Parathyroid adenoma (tissue), 2 donors: ENCODE data around the gene HLF.

ENCODE experiments used
- H2AFZ ChIP-seq: fragments of 300-600 bp; sonication (generic); one replicate; pipeline ENCODE4 v1.7.0; 2017; ENCODE audit warnings: antibody characterized with exemption, mild to moderate bottlenecking
- H3K27ac ChIP-seq: fragments of 300-600 bp; sonication (generic); one replicate; pipeline ENCODE4 v1.7.0; 2017
- H3K27me3 ChIP-seq: fragments of 300-600 bp; sonication (generic); one replicate; pipeline ENCODE4 v1.7.0; 2017; ENCODE audit warnings: low read length; ENCODE audit not compliant: control insufficient read depth, insufficient read depth
- H3K36me3 ChIP-seq: fragments of 300-600 bp; sonication (generic); one replicate; pipeline ENCODE4 v1.7.0; 2017; ENCODE audit warnings: low read length; ENCODE audit not compliant: control insufficient read depth, insufficient read depth
- H3K4me1 ChIP-seq: fragments of 300-600 bp; sonication (generic); one replicate; pipeline ENCODE4 v1.7.0; 2017; ENCODE audit warnings: control low read depth
- H3K4me2 ChIP-seq: fragments of 300-600 bp; sonication (generic); one replicate; pipeline ENCODE4 v1.7.0; 2017; ENCODE audit warnings: low read length
- H3K4me3 ChIP-seq: fragments of 300-600 bp; sonication (generic); one replicate; pipeline ENCODE4 v1.7.0; 2017; ENCODE audit warnings: low read depth, low read length
- H3K79me2 ChIP-seq: fragments of 300-600 bp; sonication (generic); one replicate; pipeline ENCODE4 v1.7.0; 2017; ENCODE audit warnings: control low read depth
- H3K9ac ChIP-seq: fragments of 300-600 bp; sonication (generic); one replicate; pipeline ENCODE4 v1.7.0; 2017; ENCODE audit warnings: mild to moderate bottlenecking
- H3K9me3 ChIP-seq: fragments of 300-600 bp; sonication (generic); one replicate; pipeline ENCODE4 v1.7.0; 2017; ENCODE audit warnings: low read length; ENCODE audit not compliant: control insufficient read depth
- CTCF ChIP-seq: fragments of 300-600 bp; sonication (generic); IDR thresholded peaks from one replicate; pipeline ENCODE4 v1.7.0; 2017; ENCODE audit warnings: antibody characterized with exemption, mild to moderate bottlenecking
- donor health status: primary hyperparathyroidism.

HLF gene

GRCh38 chr17:55360971-55361370 lies 96.2 kb downstream of the HLF start:
- Histone ChIP-seq H2AFZ (no peak overlapping the region), H3K36me3 (no peaks in the 10 kb centered on the region), H3K4me1 (no peaks in the 10 kb centered on the region), H3K79me2 (no peaks in the 10 kb centered on the region), H3K27ac (no peak overlapping the region), H3K27me3 (no peaks in the 10 kb centered on the region), H3K4me2 (no peak overlapping the region), H3K9ac (no peak overlapping the region), H3K9me3 (no peaks in the 10 kb centered on the region), H3K4me3 (no peak overlapping the region)
- no peak for TF ChIP-seq CTCF

GRCh38 chr17:55363033-55363432 lies 98.3 kb downstream of the HLF start:
- Histone ChIP-seq H3K4me2 (no peak overlapping the region), H2AFZ (no peak overlapping the region), H3K36me3 (no peaks in the 10 kb centered on the region), H3K9ac (no peak overlapping the region), H3K27ac (no peak overlapping the region), H3K9me3 (no peaks in the 10 kb centered on the region), H3K4me3 (no peak overlapping the region), H3K27me3 (no peaks in the 10 kb centered on the region), H3K4me1 (no peaks in the 10 kb centered on the region), H3K79me2 (no peaks in the 10 kb centered on the region)
- TF ChIP-seq CTCF: no peak

- no peaks in the 10 kb centered on the region for H3K9me3 ChIP-seq
- no peak for TF ChIP-seq CTCF
- H3K4me3 ChIP-seq: no peak overlapping the region
- H2AFZ ChIP-seq: no peak overlapping the region
- no peaks in the 10 kb centered on the region for H3K4me1 ChIP-seq
- H3K9ac ChIP-seq: no peak overlapping the region
- H3K79me2 ChIP-seq: no peaks in the 10 kb centered on the region
- H3K4me2 ChIP-seq: no peak overlapping the region
- H3K27ac ChIP-seq: no peak overlapping the region
- no peaks in the 10 kb centered on the region for H3K27me3 ChIP-seq
- no peaks in the 10 kb centered on the region for H3K36me3 ChIP-seq
Observed at GRCh38 chr17:55366020-55366481, 101.3 kb downstream of the HLF start.

- Histone ChIP-seq H3K27me3 (no peaks in the 10 kb centered on the region), H3K9ac (no peak overlapping the region), H2AFZ (no peak overlapping the region), H3K36me3 (no peaks in the 10 kb centered on the region), H3K9me3 (no peaks in the 10 kb centered on the region), H3K4me2 (no peak overlapping the region), H3K27ac (no peak overlapping the region), H3K79me2 (no peaks in the 10 kb centered on the region), H3K4me1 (no peaks in the 10 kb centered on the region), H3K4me3 (no peak overlapping the region)
- TF ChIP-seq CTCF: no peak
Observed at GRCh38 chr17:55368706-55369105, 103.9 kb downstream of the HLF start.
